ENCODE results near the gene KLHL29. TPM values are rescaled to one million over a fixed set of nuclear protein-coding genes. Genes with fewer than 3 reads are reported as not detected.

KLHL29 gene
- total RNA-seq, 1 experiment from 2014 or later = 34.1 TPM

- Histone ChIP-seq H3K36me3 (no peaks in the 10 kb centered on the region), H3K27me3 (no peaks in the 10 kb centered on the region), H3K9me3 (replicated peaks) (no peaks in the 10 kb centered on the region), H3K4me1 (peaks cover 20% of the 10 kb centered on the region), H3K27ac (no peak overlapping the region), H3K4me3 (no peak overlapping the region)
- no peak for DNase-seq
Measured at GRCh38 chr2:23359631-23360567, 25.1 kb upstream of the KLHL29 start.

- no peaks in the 10 kb centered on the region for H3K27me3 ChIP-seq
- H3K4me3 ChIP-seq = no peak overlapping the region
- no peak for DNase-seq
- no peak overlapping the region for H3K27ac ChIP-seq
- no peaks in the 10 kb centered on the region for H3K9me3 ChIP-seq (replicated peaks)
- peaks cover 20% of the 10 kb centered on the region for H3K4me1 ChIP-seq
- no peaks in the 10 kb centered on the region for H3K36me3 ChIP-seq
Measured at GRCh38 chr2:23360571-23361125, 24.3 kb upstream of the KLHL29 start.

GRCh38 chr2:23361152-23361551, 23.8 kb upstream of the KLHL29 start:
- no peak for DNase-seq
- no peaks in the 10 kb centered on the region for H3K27me3 ChIP-seq
- peaks cover 20% of the 10 kb centered on the region for H3K4me1 ChIP-seq
- H3K27ac ChIP-seq = no peak overlapping the region
- no peaks in the 10 kb centered on the region for H3K9me3 ChIP-seq (replicated peaks)
- no peaks in the 10 kb centered on the region for H3K36me3 ChIP-seq
- no peak overlapping the region for H3K4me3 ChIP-seq

- H3K36me3 ChIP-seq = no peaks in the 10 kb centered on the region
- H3K9me3 ChIP-seq (replicated peaks) = no peaks in the 10 kb centered on the region
- no peak overlapping the region for H3K4me3 ChIP-seq
- peaks cover 20% of the 10 kb centered on the region for H3K4me1 ChIP-seq
- no peaks in the 10 kb centered on the region for H3K27me3 ChIP-seq
- peak overlapping the region; percentile 68 for H3K27ac ChIP-seq
- peak in 1 of 2 experiments; percentile 61 for DNase-seq
Measured at GRCh38 chr2:23363268-23363667, 21.7 kb upstream of the KLHL29 start.

GRCh38 chr2:23363831-23364230, 21.1 kb upstream of the KLHL29 start:
- Histone ChIP-seq H3K9me3 (replicated peaks) (no peaks in the 10 kb centered on the region), H3K27me3 (no peaks in the 10 kb centered on the region), H3K4me3 (no peak overlapping the region), H3K4me1 (peaks cover 20% of the 10 kb centered on the region), H3K36me3 (no peaks in the 10 kb centered on the region), H3K27ac (peak overlapping the region; percentile 68)
- peak; percentile 98 to 100 for DNase-seq

- no peak for DNase-seq
- peaks cover 20% of the 10 kb centered on the region for H3K4me1 ChIP-seq
- H3K36me3 ChIP-seq = no peaks in the 10 kb centered on the region
- no peak overlapping the region for H3K27ac ChIP-seq
- no peaks in the 10 kb centered on the region for H3K9me3 ChIP-seq (replicated peaks)
- no peak overlapping the region for H3K4me3 ChIP-seq
- no peaks in the 10 kb centered on the region for H3K27me3 ChIP-seq
Measured at GRCh38 chr2:23366720-23367119, 18.3 kb upstream of the KLHL29 start.

GRCh38 chr2:23367760-23368159, 17.2 kb upstream of the KLHL29 start:
- Histone ChIP-seq H3K36me3 (no peaks in the 10 kb centered on the region), H3K27ac (no peak overlapping the region), H3K27me3 (no peaks in the 10 kb centered on the region), H3K4me3 (no peak overlapping the region), H3K9me3 (replicated peaks) (no peaks in the 10 kb centered on the region), H3K4me1 (peaks cover 19% of the 10 kb centered on the region)
- DNase-seq = no peak

- no peaks in the 10 kb centered on the region for H3K27me3 ChIP-seq
- H3K4me1 ChIP-seq = peaks cover 1% of the 10 kb centered on the region; the same call in 1 of the 2 replicates
- no peak overlapping the region for H3K27ac ChIP-seq
- no peaks in the 10 kb centered on the region for H3K9me3 ChIP-seq (replicated peaks)
- H3K4me3 ChIP-seq = no peak overlapping the region
- H3K36me3 ChIP-seq = no peaks in the 10 kb centered on the region
- DNase-seq = no peak
Measured at GRCh38 chr2:23373666-23374065, 11.3 kb upstream of the KLHL29 start.

- Histone ChIP-seq H3K9me3 (replicated peaks) (no peaks in the 10 kb centered on the region), H3K4me1 (peaks cover 11% of the 10 kb centered on the region), H3K27me3 (no peaks in the 10 kb centered on the region), H3K27ac (no peak overlapping the region), H3K36me3 (no peaks in the 10 kb centered on the region), H3K4me3 (no peak overlapping the region)
- peak in 1 of 2 experiments; percentile 58 for DNase-seq
Measured at GRCh38 chr2:23375448-23375847, 9.5 kb upstream of the KLHL29 start.

GRCh38 chr2:23376075-23376474, 8.9 kb upstream of the KLHL29 start:
- Histone ChIP-seq H3K27me3 (no peaks in the 10 kb centered on the region), H3K9me3 (replicated peaks) (no peaks in the 10 kb centered on the region), H3K36me3 (no peaks in the 10 kb centered on the region), H3K4me1 (peaks cover 17% of the 10 kb centered on the region), H3K27ac (no peak overlapping the region), H3K4me3 (no peak overlapping the region)
- no peak for DNase-seq

GRCh38 chr2:23376972-23377371, 8.0 kb upstream of the KLHL29 start:
- H3K27me3 ChIP-seq = no peaks in the 10 kb centered on the region
- no peak overlapping the region for H3K27ac ChIP-seq
- H3K4me1 ChIP-seq = peaks cover 25% of the 10 kb centered on the region
- H3K36me3 ChIP-seq = no peaks in the 10 kb centered on the region
- DNase-seq = no peak
- H3K9me3 ChIP-seq (replicated peaks) = no peaks in the 10 kb centered on the region
- H3K4me3 ChIP-seq = no peak overlapping the region

- Histone ChIP-seq H3K9me3 (replicated peaks) (no peaks in the 10 kb centered on the region), H3K27ac (no peak overlapping the region), H3K27me3 (no peaks in the 10 kb centered on the region), H3K4me1 (peaks cover 28% of the 10 kb centered on the region), H3K36me3 (no peaks in the 10 kb centered on the region), H3K4me3 (no peak overlapping the region)
- DNase-seq = no peak
Measured at GRCh38 chr2:23377771-23378170, 7.2 kb upstream of the KLHL29 start.

GRCh38 chr2:23378496-23378895, 6.5 kb upstream of the KLHL29 start:
- Histone ChIP-seq H3K4me1 (peaks cover 28% of the 10 kb centered on the region), H3K27me3 (no peaks in the 10 kb centered on the region), H3K36me3 (no peaks in the 10 kb centered on the region), H3K4me3 (no peak overlapping the region), H3K27ac (no peak overlapping the region), H3K9me3 (replicated peaks) (no peaks in the 10 kb centered on the region)
- DNase-seq = no peak

GRCh38 chr2:23379220-23379695, 5.7 kb upstream of the KLHL29 start:
- no peak overlapping the region for H3K4me3 ChIP-seq
- no peaks in the 10 kb centered on the region for H3K27me3 ChIP-seq
- H3K4me1 ChIP-seq = peaks cover 28% of the 10 kb centered on the region
- no peaks in the 10 kb centered on the region for H3K9me3 ChIP-seq (replicated peaks)
- H3K27ac ChIP-seq = no peak overlapping the region
- DNase-seq = peak in 1 of 2 experiments; percentile 56
- no peaks in the 10 kb centered on the region for H3K36me3 ChIP-seq

- no peaks in the 10 kb centered on the region for H3K27me3 ChIP-seq
- H3K36me3 ChIP-seq = no peaks in the 10 kb centered on the region
- peaks cover 30% of the 10 kb centered on the region for H3K4me1 ChIP-seq
- H3K9me3 ChIP-seq (replicated peaks) = no peaks in the 10 kb centered on the region
- H3K4me3 ChIP-seq = peak overlapping the region; percentile 3; the same call in 1 of the 2 replicates
- peak in 1 of 2 experiments; percentile 30 for DNase-seq
- peak overlapping the region; percentile 52 for H3K27ac ChIP-seq
Measured at GRCh38 chr2:23380562-23381065, 4.4 kb upstream of the KLHL29 start.
